ENCODE data around the gene CATSPER3. TPM values are rescaled to one million over a fixed set of nuclear protein-coding genes. Genes with fewer than 3 reads are reported as not detected.

The CATSPER3 gene
- total RNA-seq, 1 experiment from 2014 or later: 1.9 TPM

GRCh38 chr5:135032999-135033861 is 65.5 kb downstream of the CATSPER3 start:
- no peak for TF ChIP-seq CTCF (IDR thresholded peaks at IDR 0.05; ENCODE audit: unreplicated experiment)
- POLR2A ChIA-PET: interaction anchor here (0.5 to 3.9 kb wide), 25 partner anchors 10 to 270 kb away, joined by 3 to 55 read pairs (median 4); partner anchors contain the start of gene PCBD2
- peak overlapping the region; percentile 76 for H3K27ac Mint-ChIP-seq (ENCODE audit: low read depth, unreplicated experiment)
- peak overlapping the region; percentile 88 for H3K4me3 Mint-ChIP-seq (ENCODE audit: unreplicated experiment)
- peak; percentile 70 for DNase-seq (ENCODE audit: unreplicated experiment)
- TSS peak; percentile 47 for BruUV-seq (replicated peaks)
- CTCF ChIA-PET: interaction anchor here (0.6 to 2.0 kb wide), 21 partner anchors 16 to 1610 kb away, joined by 3 to 9 read pairs (median 3); no protein-coding TSS in a partner anchor
- peaks cover 19% of the 10 kb centered on the region for H3K36me3 Mint-ChIP-seq (ENCODE audit: insufficient read depth, unreplicated experiment)
- peaks cover 8% of the 10 kb centered on the region for H3K9me3 Mint-ChIP-seq (ENCODE audit: unreplicated experiment)
- intact Hi-C loops (cut with micrococcal nuclease): loop anchor here (1.0 to 5.0 kb wide), 6 partner anchors 108 to 299 kb away; no protein-coding TSS in a partner anchor
- H3K27me3 Mint-ChIP-seq (ENCODE audit: insufficient read depth, unreplicated experiment): no peaks in the 10 kb centered on the region
- H3K4me1 Mint-ChIP-seq (ENCODE audit: insufficient read depth, unreplicated experiment): peaks cover 14% of the 10 kb centered on the region

GRCh38 chr5:135033901-135034235 is 66.2 kb downstream of the CATSPER3 start, which contains the start of gene PITX1:
Gene PITX1 (minus strand): TSS chr5:135034228. CDS start chr5:135033881, 347 bp downstream.
- Mint-ChIP-seq H3K4me1 (ENCODE audit: insufficient read depth, unreplicated experiment) (peaks cover 14% of the 10 kb centered on the region), H3K9me3 (ENCODE audit: unreplicated experiment) (peaks cover 8% of the 10 kb centered on the region), H3K27me3 (ENCODE audit: insufficient read depth, unreplicated experiment) (no peaks in the 10 kb centered on the region), H3K27ac (ENCODE audit: low read depth, unreplicated experiment) (peak within 1 kb of the TSS; percentile 76), H3K4me3 (ENCODE audit: unreplicated experiment) (peak within 1 kb of the TSS; percentile 88), H3K36me3 (ENCODE audit: insufficient read depth, unreplicated experiment) (peaks cover 18% of the 10 kb centered on the region)
- intact Hi-C loops (cut with micrococcal nuclease): loop anchor here (2.0 to 5.0 kb wide), 3 partner anchors 107 to 298 kb away; no protein-coding TSS in a partner anchor
- DNase-seq (ENCODE audit: unreplicated experiment): no peak
- BruUV-seq (replicated peaks): no TSS peak
- CTCF ChIA-PET: interaction anchor here (0.7 to 2.0 kb wide), 10 partner anchors 25 to 1611 kb away, joined by 3 to 9 read pairs (median 3); no protein-coding TSS in a partner anchor
- no peak for TF ChIP-seq CTCF (IDR thresholded peaks at IDR 0.05; ENCODE audit: unreplicated experiment)
- POLR2A ChIA-PET: interaction anchor here (0.6 to 3.9 kb wide), 22 partner anchors 10 to 169 kb away, joined by 3 to 55 read pairs (median 4); partner anchors contain the start of gene PCBD2

DNA sequence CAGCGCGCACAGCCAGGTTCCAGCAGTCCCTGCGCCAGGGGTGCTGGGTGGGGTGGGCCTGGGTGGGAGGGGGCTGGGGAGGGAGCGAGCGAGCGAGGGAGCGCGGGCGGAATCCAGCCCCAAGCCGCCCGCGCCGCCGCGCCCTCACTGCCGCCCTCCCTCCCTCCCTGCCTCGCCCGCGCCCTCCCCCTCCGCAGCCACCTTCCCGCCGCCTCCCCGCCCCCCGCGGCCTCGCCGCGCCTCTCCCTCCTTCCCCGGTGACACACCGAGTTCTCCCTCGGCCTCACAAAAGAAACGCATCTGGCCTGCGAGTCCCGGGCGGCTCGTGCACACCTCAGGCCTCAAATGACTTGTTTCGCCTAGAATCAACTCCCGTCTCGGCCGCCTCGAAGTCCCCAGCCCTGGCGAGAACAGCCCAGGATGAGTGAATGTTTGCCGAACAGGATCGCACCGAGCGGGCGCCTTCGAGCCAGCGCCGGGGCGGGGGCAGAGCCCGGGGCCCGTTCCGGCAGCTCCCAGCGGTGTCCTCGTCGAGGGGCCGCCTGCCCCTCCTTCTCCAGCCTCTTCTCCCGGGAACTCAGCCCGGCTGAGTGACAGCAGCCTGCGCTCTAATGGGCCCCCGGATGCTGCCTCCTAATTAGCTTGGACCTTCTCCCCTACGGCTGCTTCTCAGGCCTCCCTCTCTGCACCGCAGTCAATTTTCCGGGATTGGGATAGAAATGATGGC is 66.7 kb downstream of the CATSPER3 start:
- no peak overlapping the region for H3K27ac Mint-ChIP-seq (ENCODE audit: low read depth, unreplicated experiment)
- no peaks in the 10 kb centered on the region for H3K27me3 Mint-ChIP-seq (ENCODE audit: insufficient read depth, unreplicated experiment)
- no TSS peak for BruUV-seq (replicated peaks)
- H3K36me3 Mint-ChIP-seq (ENCODE audit: insufficient read depth, unreplicated experiment): peaks cover 12% of the 10 kb centered on the region
- ChIA-PET POLR2A (interaction anchor here (1.0 to 3.9 kb wide), 6 partner anchors 11 to 157 kb away, joined by 3 to 55 read pairs (median 8); no protein-coding TSS in a partner anchor), CTCF (interaction anchor here (0.8 to 1.1 kb wide), 3 partner anchors 121 to 158 kb away, joined by 3 to 5 read pairs (median 3); no protein-coding TSS in a partner anchor)
- peaks cover 4% of the 10 kb centered on the region for H3K9me3 Mint-ChIP-seq (ENCODE audit: unreplicated experiment)
- H3K4me3 Mint-ChIP-seq (ENCODE audit: unreplicated experiment): peak overlapping the region; percentile 88
- intact Hi-C loops (cut with micrococcal nuclease): loop anchor here (5.0 kb wide), 2 partner anchors 173 to 298 kb away; no protein-coding TSS in a partner anchor
- DNase-seq (ENCODE audit: unreplicated experiment): peak; percentile 78
- H3K4me1 Mint-ChIP-seq (ENCODE audit: insufficient read depth, unreplicated experiment): peaks cover 14% of the 10 kb centered on the region
- no peak for TF ChIP-seq CTCF (IDR thresholded peaks at IDR 0.05; ENCODE audit: unreplicated experiment)
